A549 (cell line): ENCODE results near the gene DOCK9. TPM values are rescaled to one million over a fixed set of nuclear protein-coding genes. Genes with fewer than 3 reads are reported as not detected.

ENCODE experiments used
- ATAC-seq, 2 experiments: fragments of 200-7000 bp in 1 of 2; fragments of >200 bp in 1 of 2; cut with Nextera tagmentation in 1 of 2; cut with Tn5 transposase in 1 of 2; 3 replicates each; pipeline versions ENCODE4 v1.8.0 to v1.9.1; 2018 to 2020; ENCODE audit warnings: mild to moderate bottlenecking in 1 of 2, moderate library complexity in 1 of 2
- CTCF ChIA-PET: fragments of 300-600 bp; sonication (Branson Sonifier 250); formaldehyde crosslinking; extraction: SDS; loops from one replicate; lab custom pipeline; 2021; ENCODE audit warnings: antibody characterized with exemption, inconsistent platforms; lab: Yijun Ruan, JAX
- POLR2A ChIA-PET: fragments of 350-600 bp; formaldehyde crosslinking; extraction: SDS; loops from one replicate; lab custom pipeline; 2021; ENCODE audit warnings: antibody characterized with exemption, inconsistent platforms; lab: Yijun Ruan, JAX
- DNase-seq, 2 experiments: peaks; one replicate each; pipeline versions ENCODE4 v3.0.0 to v3.0.0-alpha.2; 2011 to 2016; ENCODE audit warnings: low read depth in 1 of 2, low spot score in 1 of 2
- FAIRE-seq: peaks from 2 replicates; lab custom pipeline; 2011; peaks lifted over from hg19 to GRCh38; lab: Jason Lieb, UNC
- H3K27ac ChIP-seq, 2 experiments: fragments of >200 bp; sonication (Bioruptor Twin); formaldehyde crosslinking; 3 replicates each; pipeline ENCODE4 v1.5.1; 2016 to 2017
- H3K4me1 ChIP-seq: fragments of >200 bp; sonication (Bioruptor Twin); formaldehyde crosslinking; 3 replicates; pipeline ENCODE4 v1.6.1; 2016
- H3K4me2 ChIP-seq: fragments of >200 bp; sonication (Bioruptor Twin); formaldehyde crosslinking; 3 replicates; pipeline ENCODE4 v1.6.1; 2016
- H3K4me3 ChIP-seq: fragments of >200 bp; sonication (Bioruptor Twin); formaldehyde crosslinking; 3 replicates; pipeline ENCODE4 v1.5.1; 2016
- H3K9me3 ChIP-seq: fragments of >200 bp; sonication (Bioruptor Twin); formaldehyde crosslinking; 3 replicates; pipeline ENCODE4 v1.6.1; 2016
- BHLHE40 ChIP-seq: IDR thresholded peaks from 2 replicates; pipeline ENCODE4 v1.6.1; 2012; ENCODE audit warnings: low read depth, low read length, inconsistent platforms
- CBX2 ChIP-seq: fragments of 200-600 bp; sonication (generic); IDR thresholded peaks from 2 replicates; pipeline ENCODE4 v1.6.1; 2016; ENCODE audit warnings: low read depth, mild to moderate bottlenecking, borderline replicate concordance
- CBX8 ChIP-seq: fragments of 200-600 bp; sonication (generic); IDR thresholded peaks from 2 replicates; pipeline ENCODE4 v1.6.1; 2016
- CHD2 ChIP-seq: fragments of 150-350 bp; IDR thresholded peaks from 2 replicates; pipeline ENCODE4 v1.6.1; 2014; ENCODE audit warnings: low read length; ENCODE audit not compliant: partially characterized antibody
- CHD4 ChIP-seq: fragments of 200-600 bp; sonication (generic); IDR thresholded peaks from 2 replicates; pipeline ENCODE4 v1.6.1; 2016; ENCODE audit warnings: antibody characterized with exemption, mild to moderate bottlenecking, borderline replicate concordance
- EHF ChIP-seq: fragments of 250-450 bp; sonication (Bioruptor Pico); IDR thresholded peaks from 2 replicates; pipeline ENCODE4 v1.5.0; 2020; ENCODE audit warnings: mild to moderate bottlenecking
- FOSB ChIP-seq: fragments of 250-450 bp; sonication (Bioruptor Pico); IDR thresholded peaks from 2 replicates; pipeline ENCODE4 v1.5.0; 2020; ENCODE audit warnings: mild to moderate bottlenecking, moderate library complexity
- HDAC2 ChIP-seq: fragments of 200-600 bp; sonication (generic); IDR thresholded peaks from 2 replicates; pipeline ENCODE4 v1.6.1; 2016
- HMGXB4 ChIP-seq: fragments of 250-450 bp; sonication (Bioruptor Pico); IDR thresholded peaks from 2 replicates; pipeline ENCODE4 v1.5.0; 2021; ENCODE audit warnings: mild to moderate bottlenecking, moderate library complexity, borderline replicate concordance
- HOXB5 ChIP-seq: fragments of 250-450 bp; sonication (Bioruptor Pico); IDR thresholded peaks from 2 replicates; pipeline ENCODE4 v1.5.0; 2020; ENCODE audit warnings: mild to moderate bottlenecking, moderate library complexity
- JUNB ChIP-seq: fragments of >200 bp; sonication (Bioruptor Twin); formaldehyde crosslinking; IDR thresholded peaks from 2 replicates; pipeline ENCODE4 v1.6.1; 2016
- KDM1A ChIP-seq: fragments of 200-600 bp; sonication (generic); IDR thresholded peaks from 2 replicates; pipeline ENCODE4 v1.6.1; 2016; ENCODE audit warnings: low read depth, mild to moderate bottlenecking
- KDM5A ChIP-seq: fragments of 200-600 bp; sonication (generic); IDR thresholded peaks from 2 replicates; pipeline ENCODE4 v1.6.1; 2016; ENCODE audit warnings: antibody characterized with exemption, mild to moderate bottlenecking
- MAFK ChIP-seq: fragments of 450-650 bp; IDR thresholded peaks from 2 replicates; pipeline ENCODE4 v1.6.1; 2014; ENCODE audit not compliant: partially characterized antibody
- MAZ ChIP-seq: fragments of 150-350 bp; IDR thresholded peaks from 2 replicates; pipeline ENCODE4 v1.6.1; 2014; ENCODE audit warnings: antibody characterized with exemption, low read depth, low read length, borderline replicate concordance
- NPAS2 ChIP-seq: fragments of 250-450 bp; sonication (Bioruptor Pico); IDR thresholded peaks from 2 replicates; pipeline ENCODE4 v1.8.0; 2022; ENCODE audit warnings: mild to moderate bottlenecking, moderate library complexity, borderline replicate concordance
- POLR2A ChIP-seq: IDR thresholded peaks from 2 replicates; pipeline ENCODE4 v1.6.1; 2012; ENCODE audit warnings: mild to moderate bottlenecking, low read length
- POLR2AphosphoS2 ChIP-seq: conservative IDR thresholded peaks from 2 replicates; pipeline ENCODE4 v1.6.1; 2012; ENCODE audit warnings: low read length, improper control_type of control experiment, inconsistent platforms
- RAD21 ChIP-seq, 2 experiments: fragments of >200 bp in 1 of 2; sonication (Bioruptor Twin) in 1 of 2; formaldehyde crosslinking in 1 of 2; IDR thresholded peaks in 1 of 2; conservative IDR thresholded peaks in 1 of 2; 2 replicates in 1 of 2; 3 replicates in 1 of 2; pipeline ENCODE4 v1.6.1; 2012 to 2018; ENCODE audit warnings: inconsistent platforms in 1 of 2
- RFX5 ChIP-seq: fragments of 450-650 bp; IDR thresholded peaks from 2 replicates; pipeline ENCODE4 v1.7.1; 2014; ENCODE audit warnings: antibody characterized with exemption, mild to moderate bottlenecking, moderate library complexity
- ZC3H11A ChIP-seq: fragments of 450-650 bp; IDR thresholded peaks from 2 replicates; pipeline ENCODE4 v1.6.1; 2014; ENCODE audit warnings: antibody characterized with exemption, mild to moderate bottlenecking
- ZFP36 ChIP-seq: fragments of 450-650 bp; IDR thresholded peaks from 2 replicates; pipeline ENCODE4 v1.6.1; 2014; ENCODE audit warnings: borderline replicate concordance; ENCODE audit not compliant: partially characterized antibody
- ZNF302 ChIP-seq: fragments of 250-450 bp; sonication (Bioruptor Pico); IDR thresholded peaks from 2 replicates; pipeline ENCODE4 v1.9.0; 2021; ENCODE audit warnings: inconsistent platforms, mild to moderate bottlenecking, moderate library complexity
- WGBS: methylation state at CpG from one replicate; pipeline ENCODE4 v1.1.6; 2017; ENCODE audit errors: missing lambda C conversion rate; 5-methylcytosine and 5-hydroxymethylcytosine counted together
- polyA plus RNA-seq, 4 experiments: library from polyadenylated mRNA; depleted of rRNA in 3 of 4; stranded (reverse); fragments of >200 nt; fragmentation: RNase III in 1 of 4; extraction: RNeasy Plus Mini Kit Qiagen cat#74134 plus additional on column Dnase treatment in 1 of 4; gene quantifications; 2 replicates in 3 of 4; 3 replicates in 1 of 4; pipeline ENCODE4 v1.2.3, GENCODE V29; 2011 to 2017
- TF ChIP-seq, protein P1 (sequence below): fragments of 200-600 bp; sonication (generic); IDR thresholded peaks from 2 replicates; pipeline ENCODE4 v1.6.1; 2016; ENCODE audit warnings: antibody characterized with exemption, mild to moderate bottlenecking, moderate library complexity

DOCK9 gene
- polyA plus RNA-seq, 2 of the 4 experiments (the other 2 are of a cell fraction) = 34.0 to 43.9 TPM

DNA sequence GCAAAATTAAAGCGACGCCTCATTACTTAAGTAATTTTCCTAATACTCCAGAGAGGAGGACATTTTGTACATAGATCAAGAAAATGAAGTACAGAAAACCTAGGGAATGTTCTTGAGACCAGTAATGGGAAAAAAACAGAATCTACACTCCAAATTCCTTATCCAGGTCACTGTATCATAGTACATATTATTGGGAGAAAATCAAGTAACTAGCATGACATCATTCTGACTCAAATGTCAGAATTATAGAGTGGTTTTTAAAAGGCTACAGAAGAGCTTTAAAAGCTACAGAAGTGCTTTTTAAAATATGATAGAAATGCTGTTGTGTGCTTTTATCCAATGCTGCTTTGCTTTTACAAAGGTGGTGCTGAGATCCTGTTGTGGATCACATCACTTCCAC is 139.1 kb downstream of the DOCK9 start:
- peaks cover 8% of the 10 kb centered on the region; the same call in 2 of the 3 replicates for H3K4me1 ChIP-seq
- DNase-seq (no peak), ATAC-seq (no peak)
- WGBS = 99% methylated on average over 2 of the region's 2 CpGs
- no peak overlapping the region for H3K4me2 ChIP-seq
- H3K27ac ChIP-seq = no peak overlapping the region
- no peaks in the 10 kb centered on the region for H3K9me3 ChIP-seq
- H3K4me3 ChIP-seq = no peak overlapping the region
- CTCF ChIA-PET = interaction anchor here (0.8 to 1.9 kb wide), 4 partner anchors 11 to 393 kb away, joined by 3 to 9 read pairs (median 4); no protein-coding TSS in a partner anchor
- TF ChIP-seq MAFK = no peak
- TF ChIP-seq, protein P1, sequence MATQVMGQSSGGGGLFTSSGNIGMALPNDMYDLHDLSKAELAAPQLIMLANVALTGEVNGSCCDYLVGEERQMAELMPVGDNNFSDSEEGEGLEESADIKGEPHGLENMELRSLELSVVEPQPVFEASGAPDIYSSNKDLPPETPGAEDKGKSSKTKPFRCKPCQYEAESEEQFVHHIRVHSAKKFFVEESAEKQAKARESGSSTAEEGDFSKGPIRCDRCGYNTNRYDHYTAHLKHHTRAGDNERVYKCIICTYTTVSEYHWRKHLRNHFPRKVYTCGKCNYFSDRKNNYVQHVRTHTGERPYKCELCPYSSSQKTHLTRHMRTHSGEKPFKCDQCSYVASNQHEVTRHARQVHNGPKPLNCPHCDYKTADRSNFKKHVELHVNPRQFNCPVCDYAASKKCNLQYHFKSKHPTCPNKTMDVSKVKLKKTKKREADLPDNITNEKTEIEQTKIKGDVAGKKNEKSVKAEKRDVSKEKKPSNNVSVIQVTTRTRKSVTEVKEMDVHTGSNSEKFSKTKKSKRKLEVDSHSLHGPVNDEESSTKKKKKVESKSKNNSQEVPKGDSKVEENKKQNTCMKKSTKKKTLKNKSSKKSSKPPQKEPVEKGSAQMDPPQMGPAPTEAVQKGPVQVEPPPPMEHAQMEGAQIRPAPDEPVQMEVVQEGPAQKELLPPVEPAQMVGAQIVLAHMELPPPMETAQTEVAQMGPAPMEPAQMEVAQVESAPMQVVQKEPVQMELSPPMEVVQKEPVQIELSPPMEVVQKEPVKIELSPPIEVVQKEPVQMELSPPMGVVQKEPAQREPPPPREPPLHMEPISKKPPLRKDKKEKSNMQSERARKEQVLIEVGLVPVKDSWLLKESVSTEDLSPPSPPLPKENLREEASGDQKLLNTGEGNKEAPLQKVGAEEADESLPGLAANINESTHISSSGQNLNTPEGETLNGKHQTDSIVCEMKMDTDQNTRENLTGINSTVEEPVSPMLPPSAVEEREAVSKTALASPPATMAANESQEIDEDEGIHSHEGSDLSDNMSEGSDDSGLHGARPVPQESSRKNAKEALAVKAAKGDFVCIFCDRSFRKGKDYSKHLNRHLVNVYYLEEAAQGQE = no peak
- no peak for TF ChIP-seq CBX8
- TF ChIP-seq ZFP36 = no peak
- no peak for TF ChIP-seq RFX5
- TF ChIP-seq BHLHE40 = no peak
- TF ChIP-seq HMGXB4 (CRISPR knock-in tag) = no peak
- TF ChIP-seq ZNF302 = no peak
- TF ChIP-seq MAZ = no peak
- no peak for TF ChIP-seq ZC3H11A
- TF ChIP-seq CHD4 = no peak
- TF ChIP-seq HDAC2 = no peak
- TF ChIP-seq CHD2 = no peak
- TF ChIP-seq CBX2 = no peak
- TF ChIP-seq, all 56 proteins: peak for 0
- POLR2A ChIA-PET = no interaction called here
- no peak for FAIRE-seq

DNA sequence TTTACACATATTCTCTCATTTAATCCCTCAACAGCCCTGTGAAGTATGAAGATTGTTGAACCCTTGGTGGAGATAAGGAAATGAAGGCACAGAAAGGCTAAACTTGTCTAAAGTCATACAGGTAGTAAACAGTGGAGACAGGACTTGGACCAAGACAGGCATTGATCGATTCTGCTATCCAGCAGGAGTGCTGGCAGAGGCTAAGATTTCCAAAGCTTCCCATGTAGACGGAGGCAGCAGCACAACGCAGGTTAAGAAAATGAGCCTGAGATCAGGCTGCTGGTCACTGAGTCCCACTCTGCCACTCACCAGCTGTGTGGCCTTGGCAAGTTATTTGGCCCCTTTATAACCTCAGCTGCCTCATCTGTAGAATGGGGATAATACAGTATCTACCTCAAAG is 140.0 kb downstream of the DOCK9 start:
- DNase-seq = no peak
- ChIA-PET CTCF (interaction anchor here (0.8 to 1.3 kb wide), 2 partner anchors 10 to 20 kb away, joined by 3 to 4 read pairs; no protein-coding TSS in a partner anchor), POLR2A (no interaction called here)
- Histone ChIP-seq H3K4me1 (peaks cover 8% of the 10 kb centered on the region; the same call in 2 of the 3 replicates), H3K4me2 (no peak overlapping the region), H3K4me3 (no peak overlapping the region), H3K27ac (no peak overlapping the region), H3K9me3 (no peaks in the 10 kb centered on the region)
- ATAC-seq = no peak
- no peak for TF ChIP-seq CHD2
- no peak for TF ChIP-seq EHF (CRISPR knock-in tag)
- TF ChIP-seq ZNF302 = no peak
- no peak for TF ChIP-seq NPAS2 (CRISPR knock-in tag)
- no peak for TF ChIP-seq RAD21 (conservative IDR thresholded peaks at IDR 0.05 in 1 of 2, IDR thresholded peaks at IDR 0.05 in 1 of 2)
- TF ChIP-seq FOSB = no peak
- TF ChIP-seq MAZ = no peak
- no peak for TF ChIP-seq JUNB
- TF ChIP-seq KDM5A = no peak
- TF ChIP-seq KDM1A = no peak
- TF ChIP-seq POLR2A = no peak
- no peak for TF ChIP-seq POLR2AphosphoS2
- TF ChIP-seq HDAC2 = no peak
- TF ChIP-seq HOXB5 = no peak
- WGBS = 94% methylated on average over 3 of the region's 3 CpGs
- FAIRE-seq = no peak
